NCI-H82 (cell line): ENCODE results near the gene TRAPPC3L.

Source experiments
- DNase-seq: peaks from one replicate; lab custom pipeline; 2025; lab: John Stamatoyannopoulos, UW

Gene TRAPPC3L

DNA sequence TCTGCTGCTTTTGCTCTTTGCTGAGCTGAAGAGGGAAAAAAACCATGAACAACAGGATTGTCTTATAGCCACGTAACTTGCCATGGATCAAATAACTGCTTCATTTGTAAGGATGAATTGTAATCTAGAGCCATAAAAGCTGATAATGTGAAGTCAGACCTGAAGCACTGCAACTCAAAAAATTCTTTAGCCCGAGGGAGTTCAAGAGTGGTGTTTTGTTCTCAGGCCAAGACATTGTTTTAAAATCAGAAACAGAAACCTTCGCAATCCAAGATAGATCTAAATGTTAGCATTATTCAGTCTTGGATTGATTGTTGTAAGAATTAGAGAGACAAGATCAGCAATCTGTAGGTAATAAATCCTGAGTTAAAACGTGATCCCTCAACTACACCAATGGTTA is at the start of gene TRAPPC3L:
Gene TRAPPC3L (minus strand): TSS at position 34 of the 400 bp plus-strand sequence. CDS start 170 bp downstream, outside the sequence.
- no peak for DNase-seq

DNA sequence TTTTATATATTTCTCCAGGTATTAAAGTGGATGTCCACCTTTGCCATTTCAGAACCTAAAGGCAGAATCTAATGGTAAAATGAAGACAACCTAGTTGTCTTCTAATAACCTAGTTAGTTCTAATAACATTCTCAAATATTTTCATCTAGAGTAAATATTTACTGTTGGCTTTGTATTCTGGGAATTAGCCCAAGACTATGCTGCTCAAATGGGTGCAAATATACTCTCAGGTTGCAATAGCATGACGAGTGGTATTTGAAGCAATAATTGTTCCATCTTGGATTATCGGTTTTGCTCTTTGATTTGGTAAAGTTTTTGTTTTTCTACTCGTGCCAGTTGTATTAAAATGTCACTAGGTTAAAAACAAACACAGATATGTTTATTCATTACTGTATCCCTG is 49.8 kb upstream of the TRAPPC3L start:
- DNase-seq = no peak

DNA sequence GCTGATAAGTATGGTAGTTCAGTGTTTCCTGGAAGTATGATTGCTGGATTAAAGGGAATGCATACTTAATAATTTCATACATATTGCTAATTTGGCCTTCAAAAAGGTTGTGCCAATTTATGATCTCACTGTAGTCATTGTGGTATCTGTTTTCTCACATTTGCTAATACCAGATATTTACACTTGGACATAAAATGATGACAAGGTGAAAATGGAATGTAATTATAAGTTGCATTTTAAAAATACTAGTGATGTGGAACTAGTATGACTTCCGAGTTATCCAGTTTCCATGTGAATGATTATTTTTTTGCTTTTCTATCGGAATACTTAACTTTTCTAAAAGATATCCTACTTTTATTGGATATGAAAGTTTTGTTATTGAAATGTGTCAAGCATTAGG is 41.3 kb upstream of the TRAPPC3L start:
- no peak for DNase-seq

DNA sequence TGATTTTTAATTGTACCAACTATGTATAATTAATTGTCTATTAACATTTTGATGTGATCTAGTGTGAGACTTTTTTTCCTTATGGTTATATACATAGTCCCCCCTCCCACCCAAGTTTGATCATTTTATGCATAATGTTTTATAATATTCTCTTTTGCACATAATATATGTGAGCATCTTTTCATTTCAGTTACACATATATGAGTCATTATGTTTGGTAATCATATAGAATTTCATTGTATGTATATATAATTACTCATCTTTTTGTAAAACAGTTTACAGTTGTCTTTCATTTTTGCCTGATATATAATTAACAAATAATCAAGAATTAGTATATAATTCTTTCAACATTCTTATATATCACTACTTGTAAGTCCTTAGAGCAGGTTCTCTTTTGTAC is 40.8 kb upstream of the TRAPPC3L start:
- DNase-seq = no peak

DNA sequence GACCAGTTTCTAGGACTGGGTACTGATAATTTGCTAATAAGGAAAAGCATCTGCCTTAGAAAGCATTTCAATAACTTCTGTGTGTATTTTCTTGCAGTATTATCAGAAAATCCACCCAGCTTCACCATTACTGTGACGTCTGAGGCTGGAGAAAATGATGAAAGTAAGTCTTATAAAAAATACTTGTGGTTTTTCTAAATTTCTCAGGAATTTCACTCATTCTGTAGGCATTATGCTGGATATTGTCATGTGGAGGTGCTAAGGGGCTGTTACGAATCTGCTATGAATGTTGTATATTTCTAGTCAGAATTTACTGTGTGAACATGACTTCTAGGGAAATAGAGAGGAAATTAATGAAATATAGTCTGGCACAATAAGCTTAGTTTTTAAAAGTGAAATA is 34.7 kb upstream of the TRAPPC3L start:
- DNase-seq = no peak

DNA sequence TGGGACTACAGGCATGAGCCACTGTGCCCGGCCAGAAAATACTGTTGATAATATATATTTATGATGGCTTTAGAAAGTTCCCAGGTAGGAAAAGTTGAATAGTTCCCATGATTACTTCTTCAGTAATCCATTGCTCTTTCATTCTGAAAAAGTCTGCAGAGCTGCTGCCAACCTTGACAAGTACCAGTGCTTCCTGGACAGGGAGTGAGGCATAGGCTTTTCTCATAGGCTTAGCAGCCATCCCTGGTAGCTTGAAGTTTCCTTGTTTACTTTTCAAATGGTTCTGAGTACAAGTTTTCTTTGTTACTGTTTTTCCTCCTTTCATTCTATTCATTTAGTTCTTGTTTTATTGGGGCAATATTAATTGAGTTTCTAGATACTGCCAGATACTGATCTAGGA is 33.7 kb upstream of the TRAPPC3L start:
- no peak for DNase-seq

DNA sequence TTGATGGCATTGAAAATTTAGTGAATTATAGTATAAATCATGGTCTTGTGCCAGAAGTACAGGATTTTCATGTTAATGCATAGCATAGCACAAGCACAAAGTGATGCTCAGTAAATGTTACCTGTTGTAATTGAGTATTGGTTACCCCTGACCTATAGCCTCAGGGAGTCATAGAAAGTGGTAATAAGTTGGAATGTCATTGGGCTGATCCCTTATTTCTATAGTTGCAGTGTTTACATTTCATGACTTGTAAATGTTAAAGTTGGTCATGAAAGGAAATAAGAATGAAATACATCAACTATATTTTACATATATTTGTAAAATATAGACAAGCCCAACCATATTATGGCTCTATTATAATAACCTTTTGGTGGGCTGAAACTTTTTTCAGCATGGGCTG is 32.9 kb upstream of the TRAPPC3L start:
- DNase-seq = no peak

DNA sequence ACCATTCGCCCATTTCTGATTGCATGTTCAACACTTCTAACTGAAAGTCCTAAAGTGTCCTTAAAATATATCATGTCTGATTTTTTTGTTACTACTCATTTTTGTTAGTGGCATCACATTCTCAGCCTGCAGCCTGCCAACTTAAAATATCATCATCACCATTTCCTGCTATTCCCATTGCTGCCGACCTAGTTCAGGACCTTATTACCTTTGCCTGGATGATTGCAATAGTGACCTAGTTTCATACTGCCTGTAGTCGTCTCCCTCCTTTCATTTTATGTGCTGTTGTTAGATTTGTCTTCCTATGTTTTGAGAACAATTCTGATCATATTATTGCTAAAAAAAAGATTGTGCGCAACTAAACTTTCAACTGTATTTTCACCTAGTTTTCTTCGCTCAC is 32.0 kb upstream of the TRAPPC3L start:
- DNase-seq = no peak

DNA sequence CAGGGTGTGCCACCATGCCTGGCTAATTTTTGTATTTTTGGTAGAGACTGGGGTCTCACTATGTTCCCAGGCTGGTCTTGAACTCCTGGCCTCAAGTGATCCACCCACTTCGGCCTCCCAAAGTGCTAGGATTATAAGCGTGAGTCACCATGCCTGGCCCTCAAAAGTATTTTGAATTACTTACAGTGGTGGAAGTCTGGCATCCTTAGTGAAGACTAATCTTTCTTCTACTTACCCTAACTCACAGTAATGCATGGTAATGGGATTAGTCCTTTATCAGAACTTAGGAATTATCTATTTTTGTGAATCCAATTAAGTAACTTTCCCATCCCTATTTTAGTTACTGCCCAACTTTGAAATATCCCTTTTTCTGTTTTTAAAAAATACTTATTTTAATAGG is 29.7 kb upstream of the TRAPPC3L start:
- DNase-seq = peak; percentile 93

DNA sequence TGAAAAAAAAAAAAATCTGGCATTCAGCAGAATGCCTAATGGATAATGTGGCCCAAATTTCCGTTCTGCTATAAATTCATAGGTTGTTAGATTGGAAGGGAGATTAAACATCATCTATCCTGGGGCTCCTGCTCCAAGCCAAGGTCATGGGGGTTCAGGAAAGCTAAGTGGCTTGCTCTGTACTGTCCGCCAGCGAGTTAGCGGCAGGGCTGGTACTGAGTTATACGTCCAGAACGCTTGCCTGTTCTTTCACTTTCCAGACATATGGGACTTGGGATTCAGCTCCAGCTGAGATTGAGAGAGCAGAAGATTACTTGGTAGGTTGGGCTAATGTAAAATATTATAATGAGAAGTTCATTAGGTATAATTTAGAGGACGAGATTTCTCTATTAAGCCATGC is 26.7 kb upstream of the TRAPPC3L start:
- peak; percentile 62 for DNase-seq

DNA sequence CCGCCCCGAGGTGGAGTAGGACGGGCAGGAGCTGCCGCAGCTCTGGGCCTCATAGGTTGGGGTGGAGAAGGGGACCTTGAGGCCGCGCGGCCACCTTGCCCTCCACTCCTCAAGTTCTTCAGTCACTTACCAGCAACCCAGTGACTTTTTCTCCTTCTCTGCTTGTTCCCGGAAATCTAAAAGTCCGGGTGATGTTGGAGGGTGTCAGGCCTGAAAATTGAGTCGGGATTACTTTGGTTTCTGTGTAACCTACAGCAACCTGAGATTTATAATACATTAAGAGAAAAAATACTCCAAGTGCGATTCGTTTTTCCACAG is 26.2 kb upstream of the TRAPPC3L start:
- DNase-seq = no peak

DNA sequence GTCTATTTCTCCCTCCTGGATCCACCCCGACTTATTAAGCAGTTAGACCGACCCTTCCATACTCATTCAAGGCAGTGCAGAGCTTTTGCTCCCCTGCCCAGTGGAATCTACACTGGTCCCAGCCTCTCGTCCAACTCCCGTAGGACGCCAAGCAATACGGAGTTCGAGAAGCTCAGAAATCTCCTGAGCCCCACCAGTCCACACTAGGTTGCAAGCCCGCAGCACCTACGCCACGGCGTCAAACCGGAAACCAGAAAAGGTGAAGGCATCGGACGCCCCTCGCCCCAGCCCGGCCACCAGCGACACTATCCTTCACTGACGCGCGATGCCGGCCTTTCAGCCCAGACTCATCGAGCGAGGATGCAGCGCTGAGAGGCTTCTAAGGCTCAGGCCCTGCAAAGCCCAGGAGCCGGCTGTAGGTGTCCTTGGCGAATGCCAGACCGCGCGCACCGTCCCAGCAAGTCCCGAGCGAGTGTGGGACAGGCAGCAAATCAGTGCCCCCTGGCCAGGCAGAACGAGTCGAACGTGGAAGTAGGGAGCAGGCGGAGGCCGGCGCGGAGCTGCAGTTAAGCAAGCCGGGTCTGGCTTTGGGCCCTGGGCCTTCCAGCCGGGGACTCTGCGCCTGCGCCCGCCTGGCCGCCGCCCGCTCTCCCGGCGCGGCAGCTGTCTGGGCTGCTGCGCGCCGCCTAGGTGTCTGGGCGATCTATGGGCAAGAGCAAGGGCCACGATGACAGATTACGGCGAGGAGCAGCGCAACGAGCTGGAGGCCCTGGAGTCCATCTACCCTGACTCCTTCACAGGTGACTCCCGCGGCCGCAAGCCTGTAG is 25.6 kb upstream of the TRAPPC3L start, which contains the start of gene RWDD1:
Gene RWDD1 (plus strand): TSS at position 649 of the 827 bp plus-strand sequence. CDS start 79 bp downstream, at position 728.
- peak; percentile 99 for DNase-seq

DNA sequence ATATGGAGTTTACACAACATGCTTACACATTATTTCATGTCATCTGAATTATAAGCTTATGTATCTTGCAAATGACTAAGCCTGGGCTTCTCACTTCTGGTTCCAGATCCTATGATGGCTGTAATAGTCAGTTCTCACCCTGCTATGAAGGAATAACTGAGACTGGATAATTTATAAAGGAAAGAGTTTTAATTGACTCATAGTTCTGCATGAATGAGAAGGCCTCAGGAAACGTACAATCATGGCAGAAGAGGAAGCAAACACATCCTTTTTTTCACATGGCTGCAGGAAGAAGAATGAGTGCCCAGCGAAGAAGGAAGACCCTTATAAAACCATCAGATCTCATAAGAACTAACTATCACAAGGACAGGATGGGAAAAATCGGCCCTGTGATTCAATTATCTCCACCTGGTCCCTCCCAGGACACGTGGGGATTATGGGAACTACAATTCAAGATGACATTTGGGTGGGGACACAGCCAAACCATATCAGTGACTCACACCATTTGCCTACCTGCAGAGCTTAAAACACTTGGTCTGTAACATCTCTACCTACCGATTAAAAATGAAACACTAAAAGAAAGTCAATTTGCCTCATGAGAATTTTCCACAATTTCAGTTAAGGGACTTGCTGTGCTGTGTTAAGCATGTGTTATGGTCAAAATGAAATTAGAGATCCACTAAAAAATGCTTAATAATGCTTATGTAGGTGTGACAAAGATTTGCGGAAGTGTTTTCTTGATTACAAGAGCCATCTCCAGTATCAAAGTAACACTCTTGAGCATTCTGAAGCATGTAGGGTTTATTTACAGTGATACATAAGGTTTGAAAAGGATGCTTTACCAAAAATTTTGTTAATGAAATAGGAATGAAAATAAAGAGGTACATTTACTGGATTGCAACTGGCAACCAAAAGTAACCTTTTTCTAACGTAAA is 23.6 kb upstream of the TRAPPC3L start:
- peak; percentile 26 for DNase-seq

DNA sequence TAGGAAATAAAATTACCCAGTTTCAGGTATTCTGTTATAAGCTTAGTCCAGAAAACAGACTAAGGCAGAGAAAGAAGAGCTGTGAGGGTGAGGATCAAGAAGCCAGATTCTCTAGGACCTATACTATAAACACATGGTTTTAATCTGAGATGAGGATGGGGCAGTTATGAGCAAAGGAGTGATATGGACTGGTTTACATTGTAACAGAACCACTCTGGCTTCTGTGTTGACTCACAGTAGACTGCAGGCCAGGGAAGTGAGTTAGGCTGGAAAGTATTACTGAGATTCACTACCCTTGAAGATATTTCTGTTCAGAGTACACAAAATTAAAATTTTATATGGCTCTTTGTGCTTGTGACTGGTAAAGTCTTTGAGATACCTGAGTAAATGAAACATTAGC is 22.6 kb upstream of the TRAPPC3L start:
- DNase-seq = no peak

DNA sequence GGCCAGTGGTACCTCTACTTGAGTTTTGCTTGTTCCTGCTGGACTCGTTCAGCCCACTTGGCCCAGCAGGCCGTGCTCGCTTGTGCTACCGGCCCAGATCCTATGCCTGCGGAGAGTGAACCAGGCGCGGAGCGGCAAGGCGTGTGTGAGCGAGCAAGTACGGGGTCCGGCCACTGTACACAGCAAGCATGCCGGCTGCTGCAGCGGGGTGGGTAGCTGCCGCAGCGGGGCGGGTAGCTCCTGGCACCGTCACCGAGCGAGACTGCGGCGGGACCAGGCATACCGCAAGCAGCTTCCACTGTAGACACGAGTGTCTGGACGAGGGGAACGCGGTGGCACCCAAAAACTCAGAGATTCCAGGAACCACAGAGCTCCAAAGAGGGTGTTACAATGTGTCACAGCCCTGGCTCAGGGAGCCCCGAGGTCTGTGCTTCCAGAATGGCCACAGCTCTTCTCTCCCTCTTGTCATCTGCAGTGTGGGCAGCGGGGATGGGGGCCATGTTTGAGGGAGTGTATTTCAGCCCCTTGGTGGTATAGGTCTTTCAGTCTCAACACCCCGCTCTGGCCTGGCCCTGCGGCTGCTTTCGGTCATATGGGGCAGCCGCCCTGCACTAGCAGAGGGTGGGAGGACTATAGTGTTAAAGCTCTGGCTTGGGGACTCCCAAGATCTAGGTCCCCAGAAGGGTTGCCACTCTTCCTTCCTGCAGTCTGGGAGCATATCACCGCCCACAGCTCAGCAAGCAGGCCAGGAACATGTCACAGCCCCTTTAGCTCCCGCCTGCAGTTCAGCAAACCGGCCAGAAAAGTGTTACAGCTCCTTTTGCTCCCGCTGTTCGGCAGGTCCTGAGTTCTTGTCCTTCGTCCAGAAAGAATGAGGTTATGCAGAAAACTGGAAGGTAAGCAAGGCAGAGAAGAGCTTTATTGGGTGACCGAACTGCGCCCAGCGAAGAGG is 19.7 kb upstream of the TRAPPC3L start:
- no peak for DNase-seq

DNA sequence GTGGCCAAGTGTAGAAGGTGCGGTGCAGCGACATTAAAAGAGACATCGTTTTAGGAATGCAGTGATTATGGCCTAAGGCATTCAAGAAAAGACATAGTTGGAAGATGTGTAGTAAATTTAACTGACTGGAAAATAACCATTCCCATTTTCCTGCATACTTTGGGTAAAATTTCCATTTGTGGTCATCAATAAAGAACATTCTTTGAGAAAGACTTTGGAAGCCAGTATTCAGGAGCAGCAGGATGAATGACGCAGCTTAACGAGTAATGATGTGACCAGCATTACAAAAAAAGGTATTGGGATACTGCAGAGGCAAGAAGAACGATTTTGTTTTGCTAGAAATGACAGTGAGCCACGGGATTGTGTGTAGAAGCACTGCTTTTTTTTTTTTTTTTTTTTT is 18.8 kb upstream of the TRAPPC3L start:
- no peak for DNase-seq

DNA sequence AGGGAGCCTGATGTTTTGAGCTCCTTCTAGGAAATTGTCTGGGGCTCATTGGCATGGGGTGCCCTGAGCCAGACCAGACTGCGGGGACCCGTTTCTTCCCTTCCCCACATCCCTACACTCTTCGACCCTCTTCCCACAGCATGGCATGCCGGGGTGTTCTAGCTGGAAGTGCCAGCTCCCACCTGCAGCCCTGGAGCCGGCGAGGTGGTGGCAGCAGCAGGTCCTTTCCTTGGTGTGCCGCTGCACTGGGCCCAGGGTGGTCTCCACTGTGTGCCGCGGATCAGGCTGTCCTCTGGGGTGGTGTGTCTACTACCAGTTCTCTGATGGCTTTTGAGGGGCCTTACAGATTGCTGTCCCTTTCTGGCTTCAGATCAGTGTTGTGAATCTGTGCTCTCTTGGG is 18.3 kb upstream of the TRAPPC3L start:
- DNase-seq = no peak

DNA sequence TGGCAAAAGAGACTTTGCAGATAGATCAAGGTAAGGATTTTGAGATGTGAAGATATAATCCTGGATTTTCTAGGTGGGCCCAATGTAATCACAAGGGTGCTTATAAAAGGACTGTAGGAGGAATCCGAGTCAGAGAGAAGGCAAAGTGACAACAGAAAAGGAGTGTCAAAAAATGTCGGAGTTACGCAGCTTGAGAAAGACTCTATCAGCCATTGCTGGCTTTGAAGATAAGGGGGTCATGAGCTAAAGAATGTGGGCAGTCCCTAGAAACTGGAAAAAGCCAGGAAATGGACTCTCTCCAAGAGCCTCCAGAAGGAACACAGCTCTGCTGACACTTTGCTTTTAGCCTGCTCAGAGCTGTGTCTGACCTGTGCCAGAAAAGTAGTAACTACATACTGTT is 17.1 kb upstream of the TRAPPC3L start:
- no peak for DNase-seq

DNA sequence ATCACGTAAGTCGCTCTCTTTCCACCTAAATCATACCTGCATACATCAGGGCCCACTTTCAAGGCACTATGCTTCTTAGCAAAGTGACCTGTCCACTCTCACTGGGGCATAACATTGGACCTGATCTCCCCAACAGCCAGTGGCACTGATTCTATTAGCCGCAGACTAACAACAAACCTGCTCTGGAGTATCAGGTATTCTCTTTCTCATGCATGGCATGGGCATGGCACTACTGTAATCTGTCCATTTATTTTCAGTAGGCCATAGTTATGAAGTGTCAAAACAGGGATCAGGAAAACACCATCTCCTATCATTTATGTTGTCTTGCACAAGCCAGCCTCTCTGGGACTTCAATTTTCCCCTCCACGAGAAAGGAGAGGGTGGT is 16.5 kb upstream of the TRAPPC3L start:
- no peak for DNase-seq

DNA sequence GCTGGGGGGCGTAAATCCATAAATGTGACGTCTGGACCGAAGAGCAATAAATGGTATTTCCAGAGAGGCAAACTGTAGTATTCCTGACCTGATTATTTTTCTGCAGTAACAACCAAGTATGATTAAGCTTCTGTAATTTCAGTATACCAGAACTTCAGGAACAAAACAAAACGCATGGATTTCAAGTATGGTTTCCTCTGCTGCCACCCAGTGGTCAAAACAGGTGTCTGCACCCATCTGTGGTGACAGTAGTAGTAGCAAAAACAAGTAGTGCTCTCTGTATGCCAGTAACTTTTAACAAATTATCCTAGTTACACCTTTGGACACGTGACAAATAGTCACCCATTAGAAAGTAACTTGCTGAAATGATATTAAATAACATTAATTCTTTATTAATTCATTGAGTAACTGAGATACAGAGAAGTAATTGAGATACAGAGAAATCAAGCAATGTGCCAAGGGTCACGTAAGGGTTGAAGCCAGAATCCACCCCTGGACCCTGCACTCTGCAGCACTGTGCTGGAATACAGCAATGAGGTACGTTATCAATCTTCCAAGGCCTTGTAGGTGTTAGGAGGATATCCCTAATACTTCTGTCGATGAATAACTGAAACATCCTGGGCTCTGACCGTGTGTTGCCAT is 16.0 kb upstream of the TRAPPC3L start:
- DNase-seq = peak; percentile 77

DNA sequence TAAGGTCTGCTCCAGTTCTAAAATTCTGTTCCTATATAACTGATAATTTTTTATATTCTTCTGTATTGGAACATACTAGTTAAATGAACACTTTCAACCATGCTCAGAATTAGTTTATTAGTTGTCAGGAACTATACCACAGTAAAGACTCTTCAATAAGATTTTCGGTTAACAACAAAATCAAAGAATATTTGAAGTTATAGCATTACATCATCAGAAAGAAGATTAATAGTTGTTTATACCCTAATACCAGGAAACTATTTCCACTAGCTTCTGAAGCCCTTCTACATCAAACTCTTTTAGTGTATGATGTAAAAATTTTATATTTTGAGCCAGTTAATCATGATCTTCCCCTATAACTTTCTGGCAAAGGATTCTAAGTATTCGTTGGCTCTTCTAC is 14.6 kb upstream of the TRAPPC3L start:
- no peak for DNase-seq
